Liver (tissue), 9 donors: ENCODE data around the gene GALNT14. TPM values are rescaled to one million over a fixed set of nuclear protein-coding genes. Genes with fewer than 3 reads are reported as not detected.

Source experiments
- DNase-seq: peaks from one replicate; pipeline ENCODE4 v3.0.0-alpha.2; 2017; ENCODE audit warnings: low spot score
- H3K27ac ChIP-seq, 2 donors: one replicate each; pipeline ENCODE4 v1.7.0; 2013; ENCODE audit warnings: inconsistent platforms in 2 of 2, low read length in 2 of 2, control low read depth in 1 of 2, low read depth in 1 of 2, mild to moderate bottlenecking in 1 of 2
- H3K27me3 ChIP-seq, 4 donors: one replicate each; pipeline versions ENCODE4 v1.6.1 to v1.7.0; 2013; ENCODE audit warnings: low read length in 3 of 4, inconsistent platforms in 1 of 4, mild to moderate bottlenecking in 1 of 4, moderate library complexity in 1 of 4; ENCODE audit not compliant: control insufficient read depth in 4 of 4, insufficient read depth in 4 of 4
- H3K36me3 ChIP-seq, 4 donors: one replicate each; pipeline versions ENCODE4 v1.6.1 to v1.7.0; 2013; ENCODE audit warnings: low read length in 3 of 4, mild to moderate bottlenecking in 3 of 4, low read depth in 1 of 4, moderate library complexity in 1 of 4; ENCODE audit not compliant: control insufficient read depth in 4 of 4, insufficient read depth in 3 of 4
- H3K4me1 ChIP-seq, 4 donors: one replicate each; pipeline versions ENCODE4 v1.6.1 to v1.7.0; 2013; ENCODE audit warnings: low read length in 3 of 4, mild to moderate bottlenecking in 3 of 4, moderate library complexity in 1 of 4; ENCODE audit not compliant: control insufficient read depth in 4 of 4, insufficient read depth in 4 of 4
- H3K4me3 ChIP-seq, 3 donors: one replicate each; pipeline versions ENCODE4 v1.6.1 to v1.7.0; 2013; ENCODE audit warnings: low read length in 3 of 3, control low read depth in 1 of 3, low read depth in 1 of 3, mild to moderate bottlenecking in 1 of 3
- H3K9ac ChIP-seq, 2 donors: one replicate each; pipeline ENCODE4 v1.7.0; 2013; ENCODE audit warnings: low read length in 2 of 2, mild to moderate bottlenecking in 2 of 2, moderate library complexity in 2 of 2, control low read depth in 1 of 2, low read depth in 1 of 2
- H3K9me3 ChIP-seq, 4 donors: one replicate each; pipeline versions ENCODE4 v1.6.1 to v1.7.0; 2013; ENCODE audit warnings: low read length in 3 of 4; ENCODE audit not compliant: control insufficient read depth in 4 of 4
- EGR1 ChIP-seq, 2 donors: IDR thresholded peaks; 2 replicates each; pipeline ENCODE4 v1.6.1; 2016 to 2018; ENCODE audit warnings: antibody characterized with exemption in 2 of 2, low read depth in 2 of 2
- FOXA1 ChIP-seq: IDR thresholded peaks from 2 replicates; pipeline ENCODE4 v1.6.1; 2016; ENCODE audit warnings: antibody characterized with exemption
- FOXA2 ChIP-seq: IDR thresholded peaks from 2 replicates; pipeline ENCODE4 v1.6.1; 2016; ENCODE audit warnings: antibody characterized with exemption
- GABPA ChIP-seq, 2 donors: IDR thresholded peaks in 1 of 2; conservative IDR thresholded peaks in 1 of 2; 2 replicates each; pipeline ENCODE4 v1.6.1; 2016; ENCODE audit warnings: antibody characterized with exemption in 2 of 2, mild to moderate bottlenecking in 1 of 2, moderate library complexity in 1 of 2
- HNF4A ChIP-seq, 2 donors: conservative IDR thresholded peaks; 2 replicates each; pipeline ENCODE4 v1.6.1; 2016; ENCODE audit warnings: antibody characterized with exemption in 2 of 2, mild to moderate bottlenecking in 2 of 2
- JUND ChIP-seq, 2 donors: IDR thresholded peaks; 2 replicates each; pipeline ENCODE4 v1.6.1; 2016; ENCODE audit warnings: antibody characterized with exemption in 2 of 2
- RAD21 ChIP-seq, 2 donors: IDR thresholded peaks; 2 replicates each; pipeline ENCODE4 v1.6.1; 2016; ENCODE audit warnings: antibody characterized with exemption in 2 of 2, mild to moderate bottlenecking in 2 of 2
- RXRA ChIP-seq, 2 donors: IDR thresholded peaks; 2 replicates each; pipeline ENCODE4 v1.6.1; 2017 to 2018; ENCODE audit warnings: antibody characterized with exemption in 2 of 2, mild to moderate bottlenecking in 1 of 2
- SP1 ChIP-seq: IDR thresholded peaks from 2 replicates; pipeline ENCODE4 v1.6.1; 2018; ENCODE audit warnings: antibody characterized with exemption, mild to moderate bottlenecking
- TAF1 ChIP-seq: conservative IDR thresholded peaks from 2 replicates; pipeline ENCODE4 v1.6.1; 2016; ENCODE audit warnings: antibody characterized with exemption, mild to moderate bottlenecking
- YY1 ChIP-seq: IDR thresholded peaks from 2 replicates; pipeline ENCODE4 v1.6.1; 2016; ENCODE audit warnings: antibody characterized with exemption, mild to moderate bottlenecking
- WGBS: extraction: QIAGEN DNeasy Blood & Tissue Kit; methylation state at CpG from one replicate; pipeline ENCODE4 v1.1.7; 2013; 5-methylcytosine and 5-hydroxymethylcytosine counted together
- polyA plus RNA-seq, 2 donors: library from polyadenylated mRNA; stranded (reverse) in 1 of 2; unstranded in 1 of 2; fragments of 200-250 nt in 1 of 2; fragments of >200 nt in 1 of 2; fragmentation: Nextera tagmentation in 1 of 2; extraction: Ambion mirVana in 1 of 2; gene quantifications; one replicate each; pipeline versions ENCODE4 v1.2.1 to v1.2.3, GENCODE V29; 2013 to 2015
- total RNA-seq, 2 donors: library from RNA; depleted of rRNA; stranded (reverse); fragments of >200 nt; gene quantifications; one replicate each; pipeline ENCODE4 v1.2.3, GENCODE V29; 2014
- TF ChIP-seq, protein P1 (sequence below): IDR thresholded peaks from 2 replicates; pipeline ENCODE4 v1.6.1; 2016; ENCODE audit warnings: antibody characterized with exemption
- TF ChIP-seq, protein P2 (sequence below): fragments of 150-350 bp; IDR thresholded peaks from 2 replicates; pipeline ENCODE4 v1.5.1; 2017; ENCODE audit warnings: improper control_type of control experiment, low read depth, low read length; ENCODE audit not compliant: missing input control
- TF ChIP-seq, protein P3 (sequence below): IDR thresholded peaks from 2 replicates; pipeline ENCODE4 v1.6.1; 2016; ENCODE audit warnings: antibody characterized with exemption
- TF ChIP-seq, protein P4 (sequence below): IDR thresholded peaks from 2 replicates; pipeline ENCODE4 v1.6.1; 2016; ENCODE audit warnings: antibody characterized with exemption, mild to moderate bottlenecking
- TF ChIP-seq, protein P5 (sequence below): IDR thresholded peaks from 2 replicates; pipeline ENCODE4 v1.6.1; 2016; ENCODE audit warnings: antibody characterized with exemption
- donor health status: healthy.
- donor health status: healthy.
- donor health status: healthy.
- donor health status: healthy.
- donor health status: healthy.

The GALNT14 gene
- total and polyA plus RNA-seq, 4 donors = 0.86 to 2.0 (median 1.5) TPM

DNA sequence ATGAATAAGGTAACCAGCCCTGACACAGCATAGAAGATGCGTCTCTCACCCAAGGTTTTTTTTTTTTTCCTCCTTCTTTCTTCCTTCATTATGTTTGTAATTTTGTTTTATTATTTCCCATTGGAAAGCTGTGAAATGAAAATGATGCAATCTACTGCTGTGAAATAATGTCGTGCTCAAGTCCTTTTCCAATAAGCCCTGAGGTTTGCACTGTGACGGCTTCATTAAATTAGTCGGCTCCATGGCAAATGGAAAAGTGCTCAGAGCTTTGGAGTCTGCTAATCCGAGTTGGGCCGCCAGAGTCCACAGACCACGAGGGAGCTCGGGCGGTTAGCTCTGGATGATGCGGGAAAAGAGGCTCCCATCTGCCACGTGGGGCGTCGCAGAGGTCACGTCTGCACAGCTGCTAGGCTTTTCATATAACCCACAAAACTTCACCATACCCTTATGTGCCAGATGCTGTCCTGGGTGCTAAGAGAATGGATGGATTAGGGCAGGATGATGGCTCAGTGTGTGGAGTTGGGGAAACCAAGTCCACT, 238.7 kb downstream of the GALNT14 start:
- Histone ChIP-seq H3K4me1 (no peaks in the 10 kb centered on the region), H3K9me3 (peaks cover 0 to 2% (median 0%) of the 10 kb centered on the region in 4 donors), H3K36me3 (no peaks in the 10 kb centered on the region), H3K9ac (no peak overlapping the region), H3K4me3 (no peak overlapping the region), H3K27me3 (peaks cover 0 to 5% (median 0%) of the 10 kb centered on the region in 4 donors), H3K27ac (no peak overlapping the region)
- 83% methylated on average over 14 of the region's 14 CpGs for WGBS
- no peak for TF ChIP-seq GABPA (IDR thresholded peaks at IDR 0.05 in 1 of 2, conservative IDR thresholded peaks at IDR 0.05 in 1 of 2)
- TF ChIP-seq FOXA1 = no peak
- TF ChIP-seq, protein P1, sequence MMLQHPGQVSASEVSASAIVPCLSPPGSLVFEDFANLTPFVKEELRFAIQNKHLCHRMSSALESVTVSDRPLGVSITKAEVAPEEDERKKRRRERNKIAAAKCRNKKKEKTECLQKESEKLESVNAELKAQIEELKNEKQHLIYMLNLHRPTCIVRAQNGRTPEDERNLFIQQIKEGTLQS = no peak
- TF ChIP-seq YY1 = no peak
- no peak for TF ChIP-seq RAD21 (IDR thresholded peaks at IDR 0.05)
- TF ChIP-seq SP1 = no peak
- TF ChIP-seq HNF4A (conservative IDR thresholded peaks at IDR 0.05) = no peak
- TF ChIP-seq, protein P2, sequence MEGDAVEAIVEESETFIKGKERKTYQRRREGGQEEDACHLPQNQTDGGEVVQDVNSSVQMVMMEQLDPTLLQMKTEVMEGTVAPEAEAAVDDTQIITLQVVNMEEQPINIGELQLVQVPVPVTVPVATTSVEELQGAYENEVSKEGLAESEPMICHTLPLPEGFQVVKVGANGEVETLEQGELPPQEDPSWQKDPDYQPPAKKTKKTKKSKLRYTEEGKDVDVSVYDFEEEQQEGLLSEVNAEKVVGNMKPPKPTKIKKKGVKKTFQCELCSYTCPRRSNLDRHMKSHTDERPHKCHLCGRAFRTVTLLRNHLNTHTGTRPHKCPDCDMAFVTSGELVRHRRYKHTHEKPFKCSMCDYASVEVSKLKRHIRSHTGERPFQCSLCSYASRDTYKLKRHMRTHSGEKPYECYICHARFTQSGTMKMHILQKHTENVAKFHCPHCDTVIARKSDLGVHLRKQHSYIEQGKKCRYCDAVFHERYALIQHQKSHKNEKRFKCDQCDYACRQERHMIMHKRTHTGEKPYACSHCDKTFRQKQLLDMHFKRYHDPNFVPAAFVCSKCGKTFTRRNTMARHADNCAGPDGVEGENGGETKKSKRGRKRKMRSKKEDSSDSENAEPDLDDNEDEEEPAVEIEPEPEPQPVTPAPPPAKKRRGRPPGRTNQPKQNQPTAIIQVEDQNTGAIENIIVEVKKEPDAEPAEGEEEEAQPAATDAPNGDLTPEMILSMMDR = no peak
- TF ChIP-seq, protein P3, sequence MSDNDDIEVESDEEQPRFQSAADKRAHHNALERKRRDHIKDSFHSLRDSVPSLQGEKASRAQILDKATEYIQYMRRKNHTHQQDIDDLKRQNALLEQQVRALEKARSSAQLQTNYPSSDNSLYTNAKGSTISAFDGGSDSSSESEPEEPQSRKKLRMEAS = no peak
- TF ChIP-seq JUND (IDR thresholded peaks at IDR 0.05) = no peak
- TF ChIP-seq TAF1 = no peak
- TF ChIP-seq RXRA (IDR thresholded peaks at IDR 0.05) = no peak
- no peak for TF ChIP-seq EGR1 (IDR thresholded peaks at IDR 0.05; ENCODE audit: low read depth in 2 of 2)
- TF ChIP-seq, protein P4, sequence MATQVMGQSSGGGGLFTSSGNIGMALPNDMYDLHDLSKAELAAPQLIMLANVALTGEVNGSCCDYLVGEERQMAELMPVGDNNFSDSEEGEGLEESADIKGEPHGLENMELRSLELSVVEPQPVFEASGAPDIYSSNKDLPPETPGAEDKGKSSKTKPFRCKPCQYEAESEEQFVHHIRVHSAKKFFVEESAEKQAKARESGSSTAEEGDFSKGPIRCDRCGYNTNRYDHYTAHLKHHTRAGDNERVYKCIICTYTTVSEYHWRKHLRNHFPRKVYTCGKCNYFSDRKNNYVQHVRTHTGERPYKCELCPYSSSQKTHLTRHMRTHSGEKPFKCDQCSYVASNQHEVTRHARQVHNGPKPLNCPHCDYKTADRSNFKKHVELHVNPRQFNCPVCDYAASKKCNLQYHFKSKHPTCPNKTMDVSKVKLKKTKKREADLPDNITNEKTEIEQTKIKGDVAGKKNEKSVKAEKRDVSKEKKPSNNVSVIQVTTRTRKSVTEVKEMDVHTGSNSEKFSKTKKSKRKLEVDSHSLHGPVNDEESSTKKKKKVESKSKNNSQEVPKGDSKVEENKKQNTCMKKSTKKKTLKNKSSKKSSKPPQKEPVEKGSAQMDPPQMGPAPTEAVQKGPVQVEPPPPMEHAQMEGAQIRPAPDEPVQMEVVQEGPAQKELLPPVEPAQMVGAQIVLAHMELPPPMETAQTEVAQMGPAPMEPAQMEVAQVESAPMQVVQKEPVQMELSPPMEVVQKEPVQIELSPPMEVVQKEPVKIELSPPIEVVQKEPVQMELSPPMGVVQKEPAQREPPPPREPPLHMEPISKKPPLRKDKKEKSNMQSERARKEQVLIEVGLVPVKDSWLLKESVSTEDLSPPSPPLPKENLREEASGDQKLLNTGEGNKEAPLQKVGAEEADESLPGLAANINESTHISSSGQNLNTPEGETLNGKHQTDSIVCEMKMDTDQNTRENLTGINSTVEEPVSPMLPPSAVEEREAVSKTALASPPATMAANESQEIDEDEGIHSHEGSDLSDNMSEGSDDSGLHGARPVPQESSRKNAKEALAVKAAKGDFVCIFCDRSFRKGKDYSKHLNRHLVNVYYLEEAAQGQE = no peak
- TF ChIP-seq FOXA2 = no peak
- TF ChIP-seq, protein P5, sequence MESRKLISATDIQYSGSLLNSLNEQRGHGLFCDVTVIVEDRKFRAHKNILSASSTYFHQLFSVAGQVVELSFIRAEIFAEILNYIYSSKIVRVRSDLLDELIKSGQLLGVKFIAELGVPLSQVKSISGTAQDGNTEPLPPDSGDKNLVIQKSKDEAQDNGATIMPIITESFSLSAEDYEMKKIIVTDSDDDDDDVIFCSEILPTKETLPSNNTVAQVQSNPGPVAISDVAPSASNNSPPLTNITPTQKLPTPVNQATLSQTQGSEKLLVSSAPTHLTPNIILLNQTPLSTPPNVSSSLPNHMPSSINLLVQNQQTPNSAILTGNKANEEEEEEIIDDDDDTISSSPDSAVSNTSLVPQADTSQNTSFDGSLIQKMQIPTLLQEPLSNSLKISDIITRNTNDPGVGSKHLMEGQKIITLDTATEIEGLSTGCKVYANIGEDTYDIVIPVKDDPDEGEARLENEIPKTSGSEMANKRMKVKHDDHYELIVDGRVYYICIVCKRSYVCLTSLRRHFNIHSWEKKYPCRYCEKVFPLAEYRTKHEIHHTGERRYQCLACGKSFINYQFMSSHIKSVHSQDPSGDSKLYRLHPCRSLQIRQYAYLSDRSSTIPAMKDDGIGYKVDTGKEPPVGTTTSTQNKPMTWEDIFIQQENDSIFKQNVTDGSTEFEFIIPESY = no peak
- no peak for DNase-seq
